HG03442 (cell line): ENCODE measurements around the gene ZNF286A.
"Not testable (repeated sequence)": the region's sequence is repeated elsewhere in the genome, so short reads cannot be mapped to it uniquely, and the experiment has no call there.

Source experiments
- ATAC-seq: cut with Tn5 transposase; IDR thresholded peaks from one replicate; pipeline ENCODE4 v1.9.1; 2021; ENCODE audit warnings: mild to moderate bottlenecking, moderate library complexity; ENCODE audit not compliant: unreplicated experiment

The ZNF286A gene

DNA sequence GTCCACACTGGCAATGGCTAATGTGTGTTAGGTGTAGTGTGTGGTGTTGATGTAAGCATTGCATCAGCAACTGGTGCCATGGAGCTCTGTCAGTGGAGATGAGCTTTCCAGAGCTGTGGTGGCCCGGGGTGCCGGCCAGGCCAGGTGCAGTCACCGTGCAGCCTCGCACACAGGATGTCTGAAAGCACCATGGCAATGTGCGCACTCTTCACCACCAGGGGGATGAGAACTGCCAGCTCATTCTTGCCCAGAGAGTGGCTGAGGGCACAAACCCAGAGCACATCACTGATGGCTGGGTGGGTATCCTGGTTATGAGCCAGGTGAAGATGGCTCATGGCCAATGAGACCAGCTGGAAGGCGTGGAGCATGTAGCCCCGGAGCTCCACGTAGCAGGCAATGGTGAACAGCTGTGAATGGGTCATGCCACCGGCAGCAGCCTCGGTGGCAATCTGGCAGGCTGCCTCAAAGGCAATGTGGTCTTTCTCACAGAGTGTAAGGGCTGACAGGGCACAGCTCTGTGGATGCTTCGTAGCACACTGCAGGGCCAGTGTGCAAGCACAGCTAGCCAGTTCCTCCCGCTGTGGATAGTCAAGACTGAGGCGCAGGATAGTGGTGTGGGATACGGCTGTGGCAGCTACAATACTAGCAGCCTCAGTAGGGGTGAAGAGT, 69.4 kb downstream of the ZNF286A start:
- not testable (repeated sequence) for ATAC-seq
